Panc1 (cell line): ENCODE measurements around the gene PHF5A.

Experiments used
- POLR2AphosphoS5 ChIP-seq: IDR thresholded peaks from 2 replicates; pipeline ENCODE4 v1.6.1; 2012; ENCODE audit warnings: mild to moderate bottlenecking, low read depth, low read length, moderate library complexity
- TF ChIP-seq, protein P1 (sequence below): fragments of 450-650 bp; IDR thresholded peaks from 2 replicates; pipeline ENCODE4 v1.5.1; 2017; ENCODE audit warnings: mild to moderate bottlenecking

DNA sequence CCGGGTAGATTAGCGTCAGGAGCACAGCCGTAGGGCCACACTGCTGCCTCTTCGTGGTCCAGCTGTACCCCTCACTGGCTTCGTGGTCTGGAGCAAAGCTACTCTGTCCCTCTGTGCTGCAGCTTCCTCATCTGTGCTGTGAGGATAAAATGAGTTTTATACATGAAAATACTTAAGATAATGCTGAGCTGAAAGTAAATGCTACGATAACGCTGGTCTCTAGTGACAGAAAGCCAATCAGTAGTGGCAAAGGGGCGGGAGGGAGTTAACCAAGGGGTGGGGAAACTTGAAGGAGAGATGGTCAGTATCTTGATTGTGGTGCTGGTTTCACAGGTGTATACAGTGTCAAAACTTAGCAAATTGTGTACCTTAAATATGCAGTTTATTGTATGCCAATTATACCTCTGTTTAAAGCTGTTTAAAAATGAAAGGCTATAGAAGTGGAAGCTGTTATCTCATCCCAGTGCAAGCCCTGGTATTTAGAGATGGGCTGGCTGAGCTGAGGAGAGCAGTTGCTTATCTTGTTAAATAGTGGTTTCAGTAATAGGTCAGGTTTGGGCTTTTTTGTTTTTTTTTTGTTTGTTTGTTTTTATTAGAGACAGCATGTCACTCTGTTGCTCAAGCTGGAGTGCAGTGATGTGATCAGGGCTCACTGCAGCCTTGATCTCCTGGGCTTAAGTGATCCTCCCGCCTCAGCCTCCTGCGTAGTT is 37.2 kb upstream of the PHF5A start:
- TF ChIP-seq, protein P1, sequence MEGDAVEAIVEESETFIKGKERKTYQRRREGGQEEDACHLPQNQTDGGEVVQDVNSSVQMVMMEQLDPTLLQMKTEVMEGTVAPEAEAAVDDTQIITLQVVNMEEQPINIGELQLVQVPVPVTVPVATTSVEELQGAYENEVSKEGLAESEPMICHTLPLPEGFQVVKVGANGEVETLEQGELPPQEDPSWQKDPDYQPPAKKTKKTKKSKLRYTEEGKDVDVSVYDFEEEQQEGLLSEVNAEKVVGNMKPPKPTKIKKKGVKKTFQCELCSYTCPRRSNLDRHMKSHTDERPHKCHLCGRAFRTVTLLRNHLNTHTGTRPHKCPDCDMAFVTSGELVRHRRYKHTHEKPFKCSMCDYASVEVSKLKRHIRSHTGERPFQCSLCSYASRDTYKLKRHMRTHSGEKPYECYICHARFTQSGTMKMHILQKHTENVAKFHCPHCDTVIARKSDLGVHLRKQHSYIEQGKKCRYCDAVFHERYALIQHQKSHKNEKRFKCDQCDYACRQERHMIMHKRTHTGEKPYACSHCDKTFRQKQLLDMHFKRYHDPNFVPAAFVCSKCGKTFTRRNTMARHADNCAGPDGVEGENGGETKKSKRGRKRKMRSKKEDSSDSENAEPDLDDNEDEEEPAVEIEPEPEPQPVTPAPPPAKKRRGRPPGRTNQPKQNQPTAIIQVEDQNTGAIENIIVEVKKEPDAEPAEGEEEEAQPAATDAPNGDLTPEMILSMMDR, result no peak
- no peak for TF ChIP-seq POLR2AphosphoS5
